Parathyroid adenoma (tissue), 2 donors: ENCODE measurements around the gene BSCL2.
"Not testable (repeated sequence)": the region's sequence is repeated elsewhere in the genome, so short reads cannot be mapped to it uniquely, and the experiment has no call there.

Experiments
- H2AFZ ChIP-seq: fragments of 300-600 bp; sonication (generic); one replicate; pipeline ENCODE4 v1.7.0; 2017; ENCODE audit warnings: antibody characterized with exemption, mild to moderate bottlenecking
- H3K27ac ChIP-seq: fragments of 300-600 bp; sonication (generic); one replicate; pipeline ENCODE4 v1.7.0; 2017
- H3K27me3 ChIP-seq: fragments of 300-600 bp; sonication (generic); one replicate; pipeline ENCODE4 v1.7.0; 2017; ENCODE audit warnings: low read length; ENCODE audit not compliant: control insufficient read depth, insufficient read depth
- H3K36me3 ChIP-seq: fragments of 300-600 bp; sonication (generic); one replicate; pipeline ENCODE4 v1.7.0; 2017; ENCODE audit warnings: low read length; ENCODE audit not compliant: control insufficient read depth, insufficient read depth
- H3K4me1 ChIP-seq: fragments of 300-600 bp; sonication (generic); one replicate; pipeline ENCODE4 v1.7.0; 2017; ENCODE audit warnings: control low read depth
- H3K4me2 ChIP-seq: fragments of 300-600 bp; sonication (generic); one replicate; pipeline ENCODE4 v1.7.0; 2017; ENCODE audit warnings: low read length
- H3K4me3 ChIP-seq: fragments of 300-600 bp; sonication (generic); one replicate; pipeline ENCODE4 v1.7.0; 2017; ENCODE audit warnings: low read depth, low read length
- H3K79me2 ChIP-seq: fragments of 300-600 bp; sonication (generic); one replicate; pipeline ENCODE4 v1.7.0; 2017; ENCODE audit warnings: control low read depth
- H3K9ac ChIP-seq: fragments of 300-600 bp; sonication (generic); one replicate; pipeline ENCODE4 v1.7.0; 2017; ENCODE audit warnings: mild to moderate bottlenecking
- H3K9me3 ChIP-seq: fragments of 300-600 bp; sonication (generic); one replicate; pipeline ENCODE4 v1.7.0; 2017; ENCODE audit warnings: low read length; ENCODE audit not compliant: control insufficient read depth
- CTCF ChIP-seq: fragments of 300-600 bp; sonication (generic); IDR thresholded peaks from one replicate; pipeline ENCODE4 v1.7.0; 2017; ENCODE audit warnings: antibody characterized with exemption, mild to moderate bottlenecking
- donor health status: primary hyperparathyroidism.

BSCL2 gene

DNA sequence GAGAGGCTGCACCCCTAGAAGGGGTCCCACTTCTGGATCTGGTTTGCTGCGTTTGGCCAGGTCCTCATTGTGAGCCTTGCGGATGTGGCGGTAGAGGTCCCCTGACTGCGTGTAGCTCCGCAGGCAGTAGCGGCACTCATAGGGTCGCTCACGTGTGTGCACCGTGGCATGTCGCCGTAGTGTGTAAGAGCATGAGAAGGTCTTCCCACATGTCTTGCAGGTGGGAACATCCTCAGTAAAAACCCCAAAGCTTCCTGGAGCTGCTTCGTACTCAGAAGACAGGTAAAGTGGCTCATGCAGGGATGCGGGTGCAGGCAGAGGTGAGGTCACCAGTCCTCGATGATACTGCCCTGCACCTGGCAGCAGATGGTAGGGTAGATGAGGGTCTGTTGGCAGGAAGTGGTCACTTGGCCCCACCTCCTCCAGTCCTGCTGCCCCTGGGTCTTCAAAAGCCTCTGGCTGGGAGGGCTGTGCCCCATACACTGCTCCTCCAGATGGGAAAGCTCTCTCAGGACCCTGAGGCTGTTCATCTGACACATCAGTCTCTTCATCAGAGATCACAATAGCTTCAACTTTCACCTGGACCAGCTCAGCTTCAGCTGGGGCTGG is 45.1 kb upstream of the BSCL2 start:
- Histone ChIP-seq H3K27ac (no peak overlapping the region), H3K36me3 (no peaks in the 10 kb centered on the region), H3K9ac (no peak overlapping the region), H3K4me3 (no peak overlapping the region), H3K27me3 (no peaks in the 10 kb centered on the region), H3K9me3 (no peaks in the 10 kb centered on the region), H3K79me2 (peaks cover 4% of the 10 kb centered on the region), H2AFZ (no peak overlapping the region), H3K4me2 (no peak overlapping the region), H3K4me1 (no peaks in the 10 kb centered on the region)
- TF ChIP-seq CTCF, result no peak

GRCh38 chr11:62749931-62750330 is 42.7 kb upstream of the BSCL2 start:
- not testable (repeated sequence) for H3K4me3 ChIP-seq, H3K4me2 ChIP-seq, H3K9ac ChIP-seq, H3K9me3 ChIP-seq, H3K4me1 ChIP-seq, H3K36me3 ChIP-seq, H3K27ac ChIP-seq, H2AFZ ChIP-seq, H3K27me3 ChIP-seq, H3K79me2 ChIP-seq

DNA sequence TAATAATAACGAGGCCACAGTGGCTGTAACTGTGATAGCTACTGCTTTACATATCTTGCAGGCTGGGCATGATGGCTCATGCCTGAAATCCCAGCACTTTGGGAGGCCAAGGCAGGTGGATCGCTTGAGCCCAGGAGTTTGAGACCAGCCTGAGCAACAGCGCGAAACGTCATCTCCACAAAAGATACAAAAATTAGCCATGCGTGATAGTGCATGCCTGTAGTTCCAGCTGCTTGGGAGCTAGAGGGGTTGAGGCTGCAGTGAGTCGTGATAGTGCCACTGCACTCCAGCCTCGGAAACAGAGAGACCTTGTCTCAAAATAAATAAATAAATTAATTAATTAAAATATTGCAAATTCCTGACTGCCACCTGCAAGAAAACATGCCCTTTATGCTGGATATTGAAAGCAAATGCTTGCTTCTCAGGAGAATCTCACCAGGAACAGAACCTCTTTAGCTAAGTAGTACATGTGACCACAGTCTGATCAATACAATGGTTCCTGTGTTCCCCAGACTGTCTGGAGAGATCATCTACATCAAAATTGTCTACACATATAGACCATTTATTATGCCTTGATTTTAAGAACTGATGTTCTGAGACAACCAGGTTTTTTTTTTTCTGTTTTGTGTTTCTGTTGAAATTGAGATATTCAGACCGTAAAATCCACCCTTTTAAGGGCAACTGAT is 40.4 kb upstream of the BSCL2 start:
- Histone ChIP-seq H3K79me2 (no peaks in the 10 kb centered on the region), H3K4me3 (no peak overlapping the region), H3K27ac (no peak overlapping the region), H3K4me2 (no peak overlapping the region), H3K4me1 (no peaks in the 10 kb centered on the region), H3K9ac (no peak overlapping the region), H3K27me3 (no peaks in the 10 kb centered on the region), H3K9me3 (no peaks in the 10 kb centered on the region), H2AFZ (no peak overlapping the region), H3K36me3 (no peaks in the 10 kb centered on the region)
- no peak for TF ChIP-seq CTCF

- Histone ChIP-seq H2AFZ (no peak overlapping the region), H3K9ac (no peak overlapping the region), H3K27me3 (no peaks in the 10 kb centered on the region), H3K79me2 (peaks cover 6% of the 10 kb centered on the region), H3K36me3 (no peaks in the 10 kb centered on the region), H3K9me3 (no peaks in the 10 kb centered on the region), H3K27ac (no peak overlapping the region), H3K4me3 (no peak overlapping the region), H3K4me1 (no peaks in the 10 kb centered on the region), H3K4me2 (no peak overlapping the region)
- no peak for TF ChIP-seq CTCF
Measured at GRCh38 chr11:62737196-62737595, 30.0 kb upstream of the BSCL2 start.

DNA sequence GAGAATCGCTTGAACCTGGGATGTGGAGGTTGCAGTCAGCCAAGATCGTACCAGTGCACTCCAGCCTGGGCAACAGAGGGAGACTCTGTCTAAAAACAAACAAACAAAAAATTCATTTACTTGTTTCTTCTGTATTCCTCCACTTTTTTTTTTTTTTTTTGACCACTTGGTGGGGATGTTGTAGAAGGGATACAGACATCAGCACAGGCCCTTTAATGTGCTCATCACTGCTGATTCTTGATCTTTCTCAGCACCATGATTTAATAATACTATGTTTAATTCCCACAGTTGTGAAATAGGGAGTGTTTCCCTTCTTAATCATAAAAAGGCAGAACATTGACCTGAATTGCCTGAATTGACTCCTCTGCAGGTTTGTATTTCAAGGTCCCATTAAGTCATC is 25.6 kb upstream of the BSCL2 start:
- no peak overlapping the region for H3K27ac ChIP-seq
- no peak overlapping the region for H3K9ac ChIP-seq
- H3K4me3 ChIP-seq, result no peak overlapping the region
- H3K27me3 ChIP-seq, result no peaks in the 10 kb centered on the region
- no peak for TF ChIP-seq CTCF
- H3K4me1 ChIP-seq, result peaks cover 3% of the 10 kb centered on the region
- H3K36me3 ChIP-seq, result no peaks in the 10 kb centered on the region
- H3K4me2 ChIP-seq, result no peak overlapping the region
- H3K79me2 ChIP-seq, result peaks cover 16% of the 10 kb centered on the region
- no peaks in the 10 kb centered on the region for H3K9me3 ChIP-seq
- no peak overlapping the region for H2AFZ ChIP-seq

DNA sequence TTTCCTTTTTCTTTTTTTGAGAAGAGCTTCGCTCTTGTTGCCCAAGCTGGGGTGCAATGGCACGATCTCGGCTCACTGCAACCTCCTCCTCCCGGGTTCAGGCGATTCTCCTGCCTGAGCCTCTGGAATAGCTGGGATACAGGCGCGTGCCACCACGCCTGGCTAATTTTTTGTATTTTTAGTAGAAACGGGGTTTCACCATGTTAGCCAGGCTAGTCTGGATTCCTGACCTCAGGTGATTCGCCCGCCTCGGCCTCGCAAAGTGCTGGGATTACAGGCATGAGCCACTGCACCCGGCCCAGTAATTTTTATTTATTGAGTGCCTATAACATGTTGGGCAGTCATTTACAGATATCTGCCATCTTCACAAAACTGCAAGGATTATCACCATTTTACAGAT is 22.9 kb upstream of the BSCL2 start:
- not testable (repeated sequence) for H3K36me3 ChIP-seq, H2AFZ ChIP-seq, H3K4me3 ChIP-seq, H3K9ac ChIP-seq, H3K4me2 ChIP-seq, H3K27me3 ChIP-seq, H3K4me1 ChIP-seq, H3K27ac ChIP-seq, H3K9me3 ChIP-seq
- H3K79me2 ChIP-seq, result peaks cover 23% of the 10 kb centered on the region
